GM12872 (cell line): ENCODE data around the gene SON.

ENCODE experiments used
- TF ChIP-seq, protein P1 (sequence below): IDR thresholded peaks from 3 replicates; pipeline ENCODE4 v1.5.1; 2011; ENCODE audit warnings: low read depth, mild to moderate bottlenecking, low read length, moderate library complexity; ENCODE audit not compliant: insufficient read depth

Gene SON

DNA sequence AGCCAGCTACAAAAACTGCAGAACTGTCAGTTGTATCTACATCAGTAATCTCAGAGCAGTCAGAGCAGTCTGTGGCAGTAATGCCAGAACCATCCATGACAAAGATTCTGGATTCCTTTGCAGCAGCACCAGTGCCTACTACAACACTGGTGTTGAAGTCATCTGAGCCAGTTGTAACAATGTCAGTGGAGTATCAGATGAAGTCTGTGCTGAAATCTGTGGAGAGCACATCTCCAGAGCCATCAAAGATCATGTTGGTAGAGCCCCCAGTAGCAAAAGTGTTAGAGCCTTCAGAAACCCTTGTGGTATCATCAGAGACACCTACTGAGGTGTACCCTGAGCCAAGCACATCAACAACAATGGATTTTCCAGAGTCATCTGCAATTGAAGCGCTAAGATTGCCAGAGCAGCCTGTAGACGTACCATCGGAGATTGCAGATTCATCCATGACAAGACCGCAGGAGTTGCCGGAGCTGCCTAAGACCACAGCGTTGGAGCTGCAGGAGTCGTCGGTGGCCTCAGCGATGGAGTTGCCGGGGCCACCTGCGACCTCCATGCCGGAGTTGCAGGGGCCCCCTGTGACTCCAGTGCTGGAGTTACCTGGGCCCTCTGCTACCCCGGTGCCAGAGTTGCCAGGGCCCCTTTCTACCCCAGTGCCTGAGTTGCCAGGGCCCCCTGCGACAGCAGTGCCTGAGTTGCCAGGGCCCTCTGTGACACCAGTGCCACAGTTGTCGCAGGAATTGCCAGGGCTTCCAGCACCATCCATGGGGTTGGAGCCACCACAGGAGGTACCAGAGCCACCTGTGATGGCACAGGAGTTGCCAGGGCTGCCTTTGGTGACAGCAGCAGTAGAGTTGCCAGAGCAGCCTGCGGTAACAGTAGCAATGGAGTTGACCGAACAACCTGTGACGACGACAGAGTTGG, 7.3 kb downstream of the SON start:
- TF ChIP-seq, protein P1, sequence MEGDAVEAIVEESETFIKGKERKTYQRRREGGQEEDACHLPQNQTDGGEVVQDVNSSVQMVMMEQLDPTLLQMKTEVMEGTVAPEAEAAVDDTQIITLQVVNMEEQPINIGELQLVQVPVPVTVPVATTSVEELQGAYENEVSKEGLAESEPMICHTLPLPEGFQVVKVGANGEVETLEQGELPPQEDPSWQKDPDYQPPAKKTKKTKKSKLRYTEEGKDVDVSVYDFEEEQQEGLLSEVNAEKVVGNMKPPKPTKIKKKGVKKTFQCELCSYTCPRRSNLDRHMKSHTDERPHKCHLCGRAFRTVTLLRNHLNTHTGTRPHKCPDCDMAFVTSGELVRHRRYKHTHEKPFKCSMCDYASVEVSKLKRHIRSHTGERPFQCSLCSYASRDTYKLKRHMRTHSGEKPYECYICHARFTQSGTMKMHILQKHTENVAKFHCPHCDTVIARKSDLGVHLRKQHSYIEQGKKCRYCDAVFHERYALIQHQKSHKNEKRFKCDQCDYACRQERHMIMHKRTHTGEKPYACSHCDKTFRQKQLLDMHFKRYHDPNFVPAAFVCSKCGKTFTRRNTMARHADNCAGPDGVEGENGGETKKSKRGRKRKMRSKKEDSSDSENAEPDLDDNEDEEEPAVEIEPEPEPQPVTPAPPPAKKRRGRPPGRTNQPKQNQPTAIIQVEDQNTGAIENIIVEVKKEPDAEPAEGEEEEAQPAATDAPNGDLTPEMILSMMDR, result no peak

GRCh38 chr21:33550772-33551660, 8.2 kb downstream of the SON start:
- TF ChIP-seq, protein P1, result no peak

GRCh38 chr21:33551664-33552063, 8.8 kb downstream of the SON start:
- TF ChIP-seq, protein P1, result no peak

DNA sequence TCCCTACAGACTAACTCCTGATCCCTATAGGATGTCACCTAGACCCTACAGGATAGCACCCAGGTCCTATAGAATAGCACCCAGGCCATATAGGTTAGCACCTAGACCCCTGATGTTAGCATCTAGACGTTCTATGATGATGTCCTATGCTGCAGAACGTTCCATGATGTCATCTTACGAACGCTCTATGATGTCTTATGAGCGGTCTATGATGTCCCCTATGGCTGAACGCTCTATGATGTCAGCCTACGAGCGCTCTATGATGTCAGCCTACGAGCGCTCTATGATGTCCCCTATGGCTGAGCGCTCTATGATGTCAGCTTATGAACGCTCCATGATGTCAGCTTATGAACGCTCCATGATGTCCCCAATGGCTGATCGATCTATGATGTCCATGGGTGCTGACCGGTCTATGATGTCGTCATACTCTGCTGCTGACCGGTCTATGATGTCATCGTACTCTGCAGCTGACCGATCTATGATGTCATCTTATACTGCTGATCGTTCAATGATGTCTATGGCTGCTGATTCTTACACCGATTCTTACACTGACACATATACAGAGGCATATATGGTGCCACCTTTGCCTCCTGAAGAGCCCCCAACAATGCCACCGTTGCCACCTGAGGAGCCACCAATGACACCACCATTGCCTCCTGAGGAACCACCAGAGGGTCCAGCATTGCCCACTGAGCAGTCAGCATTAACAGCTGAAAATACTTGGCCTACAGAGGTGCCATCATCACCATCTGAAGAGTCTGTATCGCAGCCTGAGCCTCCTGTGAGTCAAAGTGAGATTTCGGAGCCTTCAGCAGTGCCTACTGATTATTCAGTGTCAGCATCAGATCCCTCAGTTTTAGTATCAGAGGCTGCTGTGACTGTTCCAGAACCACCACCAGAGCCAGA, 9.5 kb downstream of the SON start:
- TF ChIP-seq, protein P1, result no peak

DNA sequence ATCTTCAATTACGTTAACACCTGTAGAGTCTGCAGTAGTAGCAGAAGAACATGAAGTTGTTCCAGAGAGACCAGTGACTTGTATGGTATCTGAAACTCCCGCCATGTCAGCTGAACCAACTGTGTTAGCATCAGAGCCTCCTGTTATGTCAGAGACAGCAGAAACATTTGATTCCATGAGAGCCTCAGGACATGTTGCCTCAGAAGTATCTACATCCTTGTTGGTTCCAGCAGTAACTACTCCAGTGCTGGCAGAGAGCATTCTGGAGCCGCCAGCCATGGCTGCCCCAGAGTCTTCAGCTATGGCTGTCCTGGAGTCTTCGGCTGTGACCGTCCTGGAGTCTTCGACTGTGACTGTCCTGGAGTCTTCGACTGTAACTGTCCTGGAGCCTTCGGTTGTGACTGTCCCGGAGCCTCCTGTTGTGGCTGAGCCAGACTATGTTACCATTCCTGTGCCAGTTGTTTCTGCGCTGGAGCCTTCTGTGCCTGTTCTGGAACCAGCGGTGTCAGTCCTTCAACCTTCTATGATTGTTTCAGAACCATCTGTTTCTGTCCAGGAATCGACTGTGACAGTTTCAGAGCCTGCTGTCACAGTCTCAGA, 10.3 kb downstream of the SON start:
- TF ChIP-seq, protein P1, result no peak

- TF ChIP-seq, protein P1, result no peak
Observed at GRCh38 chr21:33554236-33554981, 11.6 kb downstream of the SON start.
